K562 treated with DMSO at 1 percent for 4 hours (cell line): ENCODE results near the gene TGFBR3L. TPM values are rescaled to one million over a fixed set of nuclear protein-coding genes. Genes with fewer than 3 reads are reported as not detected.

Experiments used
- total RNA-seq: library from RNA; unstranded; fragments of 300-600 nt; gene quantifications from 2 replicates; pipeline ENCODE4 v1.2.3, GENCODE V29; 2022; ENCODE audit not compliant: insufficient read depth

Gene TGFBR3L
- 3.9 TPM in 2 replicates for total RNA-seq

DNA sequence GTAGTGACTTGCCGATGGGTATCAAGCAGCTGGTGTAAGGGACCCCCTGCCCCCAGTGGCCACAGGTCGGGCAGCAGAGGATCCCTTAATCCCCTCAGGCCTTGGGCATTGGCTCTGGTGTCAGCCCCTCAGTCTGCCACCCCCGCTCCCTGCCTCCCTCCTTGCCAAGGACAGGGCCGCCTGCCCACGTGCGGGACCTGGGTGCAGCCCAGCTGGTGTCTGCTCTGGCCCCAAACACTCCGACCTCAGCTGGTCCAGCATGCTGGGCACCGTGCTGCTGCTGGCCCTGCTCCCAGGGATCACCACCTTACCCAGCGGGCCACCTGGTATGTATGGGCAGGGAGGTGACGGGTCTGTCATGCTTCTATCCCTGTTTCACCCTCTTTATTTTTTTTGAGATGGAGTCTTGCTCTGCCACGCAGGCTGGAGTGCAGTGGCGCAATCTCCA, at the start of gene TGFBR3L:
Gene TGFBR3L, plus strand, starts transcription at position 233 of the 448 bp plus-strand sequence.

DNA sequence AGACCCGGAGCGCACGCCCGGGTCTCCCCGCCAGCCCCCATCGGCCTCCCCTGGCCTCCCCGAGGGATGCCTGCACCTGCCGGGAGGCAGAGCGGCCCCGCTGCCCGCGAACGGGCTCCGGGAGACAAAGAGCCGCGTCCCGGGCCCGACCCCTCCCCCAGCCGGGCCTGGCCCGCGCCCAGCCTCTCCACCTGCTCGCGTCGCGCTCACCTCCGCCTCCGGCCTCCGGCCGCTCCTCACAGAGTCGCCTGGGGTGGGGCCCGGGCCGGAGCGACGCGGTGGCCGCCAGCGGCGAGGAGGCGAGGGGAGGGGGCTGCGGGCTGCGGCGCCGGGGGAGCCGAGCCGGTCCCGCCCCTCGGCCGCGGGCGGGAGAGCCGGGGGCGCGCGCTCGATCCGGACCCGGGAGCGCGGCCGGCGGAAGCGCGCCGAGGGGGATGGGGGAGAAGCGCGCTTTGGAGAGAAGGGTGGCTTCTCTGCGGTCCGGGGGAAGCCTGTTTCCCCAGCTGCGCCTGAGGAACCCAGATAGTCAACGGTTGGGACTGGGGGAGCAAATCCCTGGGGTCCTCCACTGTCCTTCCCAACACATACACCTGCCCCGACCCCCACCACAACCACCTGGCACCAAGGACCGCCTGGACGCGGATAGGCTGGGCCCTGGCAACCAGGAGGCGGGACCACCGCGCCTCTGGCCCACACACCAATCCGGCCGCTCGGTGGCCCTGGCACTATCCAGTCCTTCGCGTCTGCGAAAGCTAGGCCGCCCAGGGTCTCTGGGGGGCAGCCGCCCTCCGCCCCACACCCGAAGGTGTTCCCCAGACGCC, 40.3 kb upstream of the TGFBR3L start, which contains the start of gene PRR36:
Gene PRR36, minus strand, starts transcription at position 315 of the 821 bp plus-strand sequence. CDS start 701 bp downstream, outside the sequence.

DNA sequence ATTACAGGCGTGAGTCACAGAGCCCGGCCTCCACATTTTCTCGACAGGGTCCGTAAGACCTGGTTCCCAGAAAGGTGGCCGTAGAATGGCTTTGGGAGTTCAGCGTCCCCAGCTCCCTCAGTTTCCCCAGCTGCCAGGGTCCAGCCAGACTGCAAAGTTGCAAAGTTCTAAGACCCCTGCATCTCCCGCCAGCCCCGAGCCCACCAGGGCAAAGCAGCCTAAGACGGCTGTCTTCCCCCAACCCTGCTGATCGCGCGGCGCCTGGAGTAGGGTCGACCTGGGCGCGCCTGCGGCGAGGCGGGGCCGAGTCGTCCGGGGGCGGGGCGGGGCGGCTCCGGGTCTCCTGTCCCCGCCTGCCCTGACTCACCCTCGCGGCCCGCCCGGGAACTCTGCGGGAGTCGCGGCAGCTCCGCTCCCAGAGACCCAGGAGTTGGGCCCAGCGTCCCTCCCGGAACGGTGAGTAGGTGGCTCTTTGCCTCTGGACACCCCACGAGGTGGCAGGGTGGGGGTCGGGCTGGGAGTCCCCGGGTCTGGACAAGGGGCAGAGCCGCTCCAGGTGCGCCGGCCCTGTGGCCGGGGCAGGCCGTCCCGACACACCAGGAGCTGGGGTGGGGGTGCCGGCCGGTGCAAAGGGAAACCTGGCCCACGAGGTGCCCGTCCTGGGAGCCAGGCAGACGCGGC, 26.3 kb upstream of the TGFBR3L start, which contains the start of gene LRRC8E:
Gene LRRC8E, plus strand, starts transcription at position 366 of the 681 bp plus-strand sequence. CDS start 7,094 bp downstream, outside the sequence.

DNA sequence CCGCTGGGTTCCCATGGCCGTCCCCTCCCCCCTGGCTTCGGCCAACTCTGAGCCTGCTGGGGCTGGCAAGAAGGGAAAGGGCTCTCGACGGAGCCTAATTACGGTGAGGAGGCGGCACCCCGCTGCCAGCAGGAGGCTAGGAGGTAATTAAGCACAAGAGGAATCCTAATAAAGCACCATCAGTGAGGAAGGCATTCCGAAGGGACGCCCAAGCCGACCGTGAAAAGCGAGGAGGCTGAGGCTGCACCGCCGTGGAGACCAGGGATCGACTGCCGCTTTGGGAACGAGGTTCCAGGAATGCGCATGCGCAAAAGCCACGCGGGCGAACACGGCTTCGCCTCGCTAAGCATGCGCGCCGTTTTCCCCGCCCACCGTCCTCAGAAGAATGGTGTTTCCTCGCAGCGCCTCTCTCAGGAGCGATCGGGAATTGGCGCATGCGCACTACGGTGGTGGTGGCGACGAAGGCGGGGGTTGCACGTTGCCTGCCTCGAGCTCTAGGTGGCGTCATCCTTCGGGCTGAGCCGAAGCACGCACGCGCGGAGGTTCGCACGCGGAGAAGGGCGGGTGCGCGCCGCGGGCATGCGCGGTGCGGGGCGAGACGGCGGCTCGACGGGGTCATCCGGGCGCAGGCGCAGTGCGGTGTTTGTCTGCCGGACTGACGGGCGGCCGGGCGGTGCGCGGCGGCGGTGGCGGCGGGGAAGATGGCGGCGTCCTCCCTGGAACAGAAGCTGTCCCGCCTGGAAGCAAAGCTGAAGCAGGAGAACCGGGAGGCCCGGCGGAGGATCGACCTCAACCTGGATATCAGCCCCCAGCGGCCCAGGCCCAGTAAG, 11.2 kb upstream of the TGFBR3L start, which contains the start of gene MAP2K7:
Gene MAP2K7, plus strand, starts transcription at position 634 of the 830 bp plus-strand sequence. Its CDS starts 68 bp downstream, at position 702.

DNA sequence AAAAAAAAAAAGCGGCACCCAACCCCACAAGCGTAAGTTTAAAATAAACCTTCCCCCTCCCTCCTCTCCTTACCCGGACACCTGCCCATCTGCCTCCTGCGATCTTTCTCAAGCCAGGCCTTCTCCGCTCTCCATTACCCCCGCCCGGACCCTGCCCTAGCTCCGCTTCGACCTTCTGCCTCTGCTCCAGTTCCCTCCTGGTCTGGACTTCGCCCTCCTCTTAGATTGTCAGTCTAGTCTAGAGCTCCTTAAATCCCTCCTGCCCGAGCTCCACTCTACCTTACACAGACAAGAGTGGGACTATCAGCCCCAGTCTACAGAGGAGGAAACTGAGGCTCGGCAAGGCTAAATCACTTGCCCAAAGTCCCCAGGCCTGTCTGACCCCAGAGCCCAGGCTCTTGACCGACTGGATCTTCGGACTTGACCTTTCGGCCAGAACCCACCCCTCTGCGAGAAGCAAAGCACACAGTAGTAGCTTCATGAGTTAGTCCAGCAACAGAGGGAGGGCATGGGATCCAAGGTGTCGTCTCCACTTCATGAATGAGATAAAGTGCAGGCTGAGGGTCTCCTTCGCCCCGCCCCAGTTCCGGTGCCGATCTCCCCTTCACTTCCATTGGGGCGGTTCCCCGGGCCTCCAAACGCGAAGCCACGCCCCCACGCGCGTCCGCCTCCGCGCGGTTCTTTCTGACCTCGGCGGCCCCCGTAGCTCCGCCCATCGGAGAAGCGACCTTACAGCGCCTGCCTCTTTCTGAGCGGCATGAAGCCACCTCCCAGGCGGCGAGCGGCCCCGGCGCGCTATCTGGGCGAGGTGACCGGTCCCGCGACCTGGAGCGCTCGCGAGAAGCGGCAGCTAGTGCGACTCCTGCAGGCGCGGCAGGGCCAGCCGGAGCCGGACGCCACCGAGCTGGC, 5.2 kb downstream of the TGFBR3L start, which contains the start of gene SNAPC2:
Gene SNAPC2, plus strand, starts transcription at position 729 of the 909 bp plus-strand sequence. Its CDS starts 29 bp downstream, at position 758.

DNA sequence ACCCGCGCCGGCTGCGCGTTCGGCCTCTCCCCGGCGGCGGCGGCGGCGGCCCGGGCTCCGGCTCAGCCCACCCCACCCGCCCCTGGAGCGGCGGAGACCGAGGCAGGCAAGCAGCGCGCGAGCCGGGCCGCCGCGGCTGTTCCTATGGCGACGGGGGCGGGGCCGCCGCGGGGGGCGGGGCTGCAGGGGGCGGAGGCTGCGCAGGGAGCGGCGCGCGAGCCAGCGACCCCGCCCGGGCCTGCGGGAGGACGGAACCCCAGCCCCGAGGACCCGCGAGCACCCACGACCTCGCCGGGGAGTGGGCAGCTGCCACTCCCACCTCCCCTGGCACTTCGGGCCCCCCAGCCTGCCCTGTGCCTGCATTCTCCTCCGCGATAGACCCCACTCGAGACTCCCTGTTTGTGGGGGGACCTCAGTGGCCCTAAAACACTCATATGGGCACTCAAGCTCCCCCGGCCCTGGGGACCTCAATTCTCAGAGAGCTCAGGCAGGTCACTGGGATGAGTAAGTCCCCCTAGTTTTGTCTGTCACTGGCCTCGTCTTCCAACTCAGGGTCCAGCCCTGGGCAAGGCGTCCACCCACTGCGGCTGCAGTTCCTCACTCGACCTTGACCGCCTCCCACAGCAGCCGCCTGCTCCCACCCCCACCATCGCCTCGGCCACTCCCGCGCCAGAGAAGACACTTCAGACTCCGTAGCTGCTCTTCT, 11.5 kb downstream of the TGFBR3L start, which contains the start of gene CTXN1:
Gene CTXN1, minus strand, starts transcription at position 115 of the 706 bp plus-strand sequence. CDS start 597 bp downstream, outside the sequence.

DNA sequence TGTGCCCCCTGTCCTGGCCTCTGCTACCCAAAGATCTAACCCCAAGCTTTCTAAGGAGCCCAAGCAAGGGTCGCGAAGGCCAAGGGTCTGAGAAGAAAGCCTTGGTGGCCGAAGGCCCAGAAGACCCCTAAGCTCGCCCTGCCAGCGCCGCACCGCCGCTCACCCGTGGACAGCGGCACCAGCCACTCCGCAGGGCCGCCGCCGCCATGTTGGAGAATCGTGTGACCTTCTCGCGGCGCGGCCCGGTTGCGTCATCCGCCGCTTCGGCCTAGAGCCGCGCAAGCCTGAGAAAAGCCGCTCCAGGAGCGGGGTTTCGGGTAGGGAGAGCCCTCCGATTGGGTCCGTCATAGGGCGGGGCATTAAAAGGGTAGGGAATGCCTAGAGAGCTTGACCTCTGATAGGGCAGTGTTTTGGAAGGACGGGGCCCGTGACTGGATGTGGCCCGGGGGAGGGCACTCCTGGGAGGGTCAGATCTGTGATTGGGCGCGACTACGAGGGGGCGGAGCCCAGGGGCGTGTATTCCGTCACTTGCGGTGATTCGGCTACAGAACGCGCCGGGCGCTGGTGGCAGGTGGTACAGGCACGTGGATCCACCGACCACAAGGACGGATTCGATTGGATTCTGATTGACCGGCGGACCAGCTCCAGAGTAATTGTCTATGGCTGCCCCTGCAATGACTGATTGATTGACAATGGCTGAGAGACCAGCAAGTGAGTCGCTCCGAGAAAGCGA, 29.0 kb downstream of the TGFBR3L start, which contains the start of gene TIMM44:
Gene TIMM44, minus strand, starts transcription at position 223 of the 733 bp plus-strand sequence. Its CDS starts 15 bp downstream, at position 208.

Other genes starting within 250 kb of the TGFBR3L start
- not detected in 2 replicates for gene RETN, start 245.8 kb upstream of the TGFBR3L start, total RNA-seq
- 1.6 and 3.9 TPM in 2 replicates for gene MCEMP1, start 237.7 kb upstream of the TGFBR3L start, total RNA-seq
- 90.6 and 98.1 TPM in 2 replicates for gene TRAPPC5, start 234.0 kb upstream of the TGFBR3L start, total RNA-seq
- gene FCER2, start 212.7 kb upstream of the TGFBR3L start, total RNA-seq, result not detected in 2 replicates
- not detected in 2 replicates for gene CLEC4G, start 182.7 kb upstream of the TGFBR3L start, total RNA-seq
- not detected in 2 replicates for gene CD209, start 167.3 kb upstream of the TGFBR3L start, total RNA-seq
- gene CLEC4M, start 151.6 kb upstream of the TGFBR3L start, total RNA-seq, result 0.40 TPM in 1 of 2 replicates, not detected in the other
- 7.9 and 13.4 TPM in 2 replicates for gene EVI5L, start 84.6 kb upstream of the TGFBR3L start, total RNA-seq
- gene PRR36, start 40.4 kb upstream of the TGFBR3L start, total RNA-seq, result 0.12 TPM in 1 of 2 replicates, not detected in the other
- gene LRRC8E, start 26.3 kb upstream of the TGFBR3L start, total RNA-seq, result 3.9 and 4.0 TPM in 2 replicates
- gene MAP2K7, start 11.0 kb upstream of the TGFBR3L start, total RNA-seq, result 24.3 and 30.0 TPM in 2 replicates
- 45.1 and 48.4 TPM in 2 replicates for gene SNAPC2, start 5.5 kb downstream of the TGFBR3L start, total RNA-seq
- gene CTXN1, start 11.3 kb downstream of the TGFBR3L start, total RNA-seq, result 8.8 and 9.9 TPM in 2 replicates
- gene TIMM44, start 28.8 kb downstream of the TGFBR3L start, total RNA-seq, result 150 and 161 TPM in 2 replicates
- 52.1 and 62.2 TPM in 2 replicates for gene ELAVL1, start 90.8 kb downstream of the TGFBR3L start, total RNA-seq
- not detected in 2 replicates for gene CCL25, start 137.9 kb downstream of the TGFBR3L start, total RNA-seq
- 0.06 TPM in 1 of 2 replicates, not detected in the other for gene FBN3, start 234.8 kb downstream of the TGFBR3L start, total RNA-seq